ENCODE measurements around the gene INHBE. TPM values are rescaled to one million over a fixed set of nuclear protein-coding genes. Genes with fewer than 3 reads are reported as not detected.

The INHBE gene
- polyA plus RNA-seq, 1 donor from 2014 or later: 2.3 TPM

GRCh38 chr12:57446292-57446960 lies 8.7 kb upstream of the INHBE start:
- Histone ChIP-seq H3K9ac (ENCODE audit: low read length) (no peak overlapping the region), H3K27ac (ENCODE audit: low read length) (no peak overlapping the region), H3F3A (ENCODE audit: insufficient read depth, low read length, poor library complexity, severe bottlenecking) (no peaks in the 10 kb centered on the region), H3K9me2 (ENCODE audit: insufficient read depth, low read length) (no peaks in the 10 kb centered on the region), H3K79me2 (replicated peaks; ENCODE audit: insufficient read depth, low read length) (no peaks in the 10 kb centered on the region), H3K9me3 (ENCODE audit: low read length) (no peaks in the 10 kb centered on the region), H3K27me3 (ENCODE audit: insufficient read depth, low read depth, low read length) (no peaks in the 10 kb centered on the region), H3K4me2 (ENCODE audit: low read length) (no peak overlapping the region), H3K4me3 (ENCODE audit: low read length) (no peak overlapping the region), H3K36me3 (ENCODE audit: insufficient read depth, low read length) (no peaks in the 10 kb centered on the region), H2AFZ (ENCODE audit: low read depth, low read length) (no peak overlapping the region), H4K20me1 (ENCODE audit: insufficient read depth) (no peaks in the 10 kb centered on the region)
- TF ChIP-seq SMC3 (conservative IDR thresholded peaks at IDR 0.05; ENCODE audit: poor library complexity) (no peak), EZH2 (IDR thresholded peaks at IDR 0.05; ENCODE audit: borderline replicate concordance, insufficient read depth, low read length, poor library complexity, severe bottlenecking) (no peak), REST (IDR thresholded peaks at IDR 0.05; ENCODE audit: borderline replicate concordance) (no peak), TAF1 (IDR thresholded peaks at IDR 0.05; ENCODE audit: low read depth) (no peak), EP300 (conservative IDR thresholded peaks at IDR 0.05; ENCODE audit: poor library complexity, severe bottlenecking) (no peak), RAD21 (conservative IDR thresholded peaks at IDR 0.05) (no peak), POLR2AphosphoS5 (IDR thresholded peaks at IDR 0.05) (no peak), CTCF (IDR thresholded peaks at IDR 0.05; ENCODE audit: poor library complexity, severe bottlenecking) (no peak), MXI1 (conservative IDR thresholded peaks at IDR 0.05; ENCODE audit: poor library complexity, severe bottlenecking) (no peak)

- no peaks in the 10 kb centered on the region for H3K27me3 ChIP-seq (ENCODE audit: insufficient read depth, low read depth, low read length)
- no peaks in the 10 kb centered on the region for H3K79me2 ChIP-seq (replicated peaks; ENCODE audit: insufficient read depth, low read length)
- H2AFZ ChIP-seq (ENCODE audit: low read depth, low read length): no peak overlapping the region
- H3K9ac ChIP-seq (ENCODE audit: low read length): no peak overlapping the region
- no peaks in the 10 kb centered on the region for H3F3A ChIP-seq (ENCODE audit: insufficient read depth, low read length, poor library complexity, severe bottlenecking)
- no peaks in the 10 kb centered on the region for H3K9me2 ChIP-seq (ENCODE audit: insufficient read depth, low read length)
- TF ChIP-seq EP300 (conservative IDR thresholded peaks at IDR 0.05; ENCODE audit: poor library complexity, severe bottlenecking) (no peak), REST (IDR thresholded peaks at IDR 0.05; ENCODE audit: borderline replicate concordance) (no peak), TAF1 (IDR thresholded peaks at IDR 0.05; ENCODE audit: low read depth) (no peak), SMC3 (conservative IDR thresholded peaks at IDR 0.05; ENCODE audit: poor library complexity) (no peak), CTCF (IDR thresholded peaks at IDR 0.05; ENCODE audit: poor library complexity, severe bottlenecking) (no peak), EZH2 (IDR thresholded peaks at IDR 0.05; ENCODE audit: borderline replicate concordance, insufficient read depth, low read length, poor library complexity, severe bottlenecking) (no peak)
- H3K4me3 ChIP-seq (ENCODE audit: low read length): no peak overlapping the region
- no peaks in the 10 kb centered on the region for H3K9me3 ChIP-seq (ENCODE audit: low read length)
- no peak overlapping the region for H3K27ac ChIP-seq (ENCODE audit: low read length)
- H3K4me2 ChIP-seq (ENCODE audit: low read length): no peak overlapping the region
- H4K20me1 ChIP-seq (ENCODE audit: insufficient read depth): no peaks in the 10 kb centered on the region
- no peaks in the 10 kb centered on the region for H3K36me3 ChIP-seq (ENCODE audit: insufficient read depth, low read length)
These were observed 6.4 kb upstream of the INHBE start for GRCh38 chr12:57448669-57449068.

Measured in neural cell (in vitro differentiated cells).